ENCODE results near the gene SNED1.

DNA sequence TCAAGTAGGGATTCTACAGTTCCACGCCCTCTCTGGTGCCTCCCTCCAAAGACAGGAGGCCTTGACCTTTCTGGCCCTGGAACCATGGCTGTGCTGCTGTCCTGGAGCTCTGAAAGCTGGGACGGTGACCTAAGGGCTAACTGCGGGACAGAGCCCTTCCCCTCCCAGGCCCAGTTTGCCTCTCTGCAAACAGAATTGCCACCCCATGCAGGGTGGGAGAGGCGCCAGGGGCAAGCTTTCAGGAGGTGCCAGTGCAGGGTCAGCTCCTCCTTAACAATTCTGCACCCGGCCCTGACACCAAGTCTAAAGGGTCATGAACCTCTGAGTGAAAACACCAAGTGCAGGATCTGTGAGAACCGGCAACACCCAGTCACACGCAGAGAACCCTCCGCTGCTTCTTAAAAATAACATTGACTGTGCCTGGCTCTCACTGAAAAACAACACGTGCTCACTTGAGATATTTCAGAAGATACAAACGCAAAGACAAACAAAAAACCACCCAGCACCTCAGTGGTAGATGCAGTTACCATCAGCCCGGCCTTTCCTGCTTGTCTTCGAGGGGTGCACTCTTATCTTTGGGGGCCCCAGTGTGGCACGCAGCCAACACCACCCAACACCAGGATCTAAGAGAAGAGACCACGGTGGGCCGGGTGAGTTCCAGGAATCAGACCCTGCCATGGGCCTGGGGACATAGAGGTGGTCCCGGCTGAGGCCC lies 1.1 kb upstream of the SNED1 start:
- TF ChIP-seq, protein P1, sequence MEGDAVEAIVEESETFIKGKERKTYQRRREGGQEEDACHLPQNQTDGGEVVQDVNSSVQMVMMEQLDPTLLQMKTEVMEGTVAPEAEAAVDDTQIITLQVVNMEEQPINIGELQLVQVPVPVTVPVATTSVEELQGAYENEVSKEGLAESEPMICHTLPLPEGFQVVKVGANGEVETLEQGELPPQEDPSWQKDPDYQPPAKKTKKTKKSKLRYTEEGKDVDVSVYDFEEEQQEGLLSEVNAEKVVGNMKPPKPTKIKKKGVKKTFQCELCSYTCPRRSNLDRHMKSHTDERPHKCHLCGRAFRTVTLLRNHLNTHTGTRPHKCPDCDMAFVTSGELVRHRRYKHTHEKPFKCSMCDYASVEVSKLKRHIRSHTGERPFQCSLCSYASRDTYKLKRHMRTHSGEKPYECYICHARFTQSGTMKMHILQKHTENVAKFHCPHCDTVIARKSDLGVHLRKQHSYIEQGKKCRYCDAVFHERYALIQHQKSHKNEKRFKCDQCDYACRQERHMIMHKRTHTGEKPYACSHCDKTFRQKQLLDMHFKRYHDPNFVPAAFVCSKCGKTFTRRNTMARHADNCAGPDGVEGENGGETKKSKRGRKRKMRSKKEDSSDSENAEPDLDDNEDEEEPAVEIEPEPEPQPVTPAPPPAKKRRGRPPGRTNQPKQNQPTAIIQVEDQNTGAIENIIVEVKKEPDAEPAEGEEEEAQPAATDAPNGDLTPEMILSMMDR (IDR thresholded peaks at IDR 0.05) = no peak
- TF ChIP-seq POLR2A (IDR thresholded peaks at IDR 0.05) = no peak

Data from lower leg skin (tissue), 3 donors.